CD4-positive, alpha-beta T cell treated with Interleukin-6 for 4 hours (primary cell): ENCODE measurements around the gene SMARCA1.

Source experiments
- DNase-seq: peaks from one replicate; pipeline ENCODE4 v3.0.0-alpha.2; 2020; ENCODE audit warnings: mixed read lengths

SMARCA1 gene

DNA sequence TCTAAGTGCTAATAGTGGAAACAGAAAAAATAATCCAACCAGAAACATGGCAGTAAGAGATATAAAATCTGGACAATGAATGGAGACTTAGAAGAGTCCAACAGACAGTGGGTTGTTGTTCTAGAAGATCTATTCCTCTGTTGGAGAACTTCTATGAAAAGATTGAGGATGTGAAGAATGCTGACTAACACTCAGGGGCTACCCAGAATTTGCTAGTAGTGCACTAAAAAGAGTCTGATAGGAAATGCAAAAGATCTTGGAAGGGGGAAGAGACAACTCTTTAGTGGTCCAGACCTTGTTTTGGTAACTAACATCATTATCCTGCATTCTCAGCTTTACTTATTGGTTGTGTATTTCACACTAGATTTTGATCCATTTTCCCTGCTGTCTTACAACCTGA lies 77.9 kb downstream of the SMARCA1 start:
- DNase-seq = no peak

DNA sequence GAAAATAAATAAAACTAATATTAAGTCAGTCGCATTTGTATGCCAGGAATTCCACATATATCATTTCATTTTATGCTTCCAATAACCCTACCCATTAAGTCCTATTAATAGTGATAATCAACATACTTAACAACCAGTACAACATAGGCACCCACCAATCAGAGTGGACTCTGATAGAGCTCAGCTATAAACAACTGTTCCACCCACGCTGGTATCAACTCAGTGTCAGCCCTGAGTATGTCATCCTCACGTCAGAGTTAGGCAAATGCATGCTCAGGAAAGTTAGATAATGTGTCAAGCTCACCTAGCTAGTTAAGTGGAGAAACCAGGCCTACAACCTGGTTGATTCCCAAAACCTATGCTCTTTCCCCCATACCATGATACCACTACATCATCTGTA lies 89.3 kb downstream of the SMARCA1 start:
- no peak for DNase-seq

GRCh38 chrX:129433461-129433860 lies 89.8 kb downstream of the SMARCA1 start:
- no peak for DNase-seq

GRCh38 chrX:129427267-129427666 lies 96.0 kb downstream of the SMARCA1 start:
- DNase-seq = no peak

DNA sequence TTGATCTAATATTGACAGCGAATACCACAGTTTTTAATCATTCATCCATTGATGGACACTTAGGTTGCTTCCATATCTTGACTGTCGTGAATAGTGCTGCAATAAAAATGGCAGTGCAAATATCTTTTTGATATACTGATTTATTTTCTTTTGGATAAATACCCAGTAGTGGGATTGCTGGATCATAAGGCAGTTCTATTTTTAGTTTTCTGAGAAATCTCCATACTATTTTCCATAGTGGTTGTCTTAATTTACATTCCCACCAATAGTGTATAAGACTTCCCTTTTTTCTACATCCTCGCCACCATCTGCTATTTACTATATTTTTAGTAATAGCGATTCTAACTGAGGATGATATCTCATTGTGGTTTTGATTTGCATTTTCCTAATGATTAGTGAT lies 100.1 kb downstream of the SMARCA1 start:
- DNase-seq = no peak

DNA sequence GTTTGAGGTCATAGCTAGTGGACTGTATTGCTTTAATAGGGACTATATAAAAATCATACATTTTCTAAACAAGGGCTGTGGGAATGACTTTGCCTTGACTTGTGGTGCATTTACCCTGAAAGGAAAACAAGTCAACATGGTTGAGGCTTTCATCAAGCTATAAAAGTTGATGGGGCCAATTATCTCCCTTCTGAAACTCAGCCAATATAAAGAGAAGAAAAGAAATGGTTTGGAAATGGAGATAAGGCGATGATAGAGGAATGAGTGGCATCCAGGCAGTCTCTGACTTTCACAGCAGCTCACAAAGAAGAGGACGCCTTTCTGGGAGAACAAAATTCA lies 118.7 kb downstream of the SMARCA1 start:
- DNase-seq = no peak

- DNase-seq = no peak
Measured at GRCh38 chrX:129403974-129404669, 119.2 kb downstream of the SMARCA1 start.
